ENCODE measurements around the gene NDUFS1.
"Not testable (repeated sequence)": the region's sequence is repeated elsewhere in the genome, so short reads cannot be mapped to it uniquely, and the experiment has no call there.

The NDUFS1 gene

DNA sequence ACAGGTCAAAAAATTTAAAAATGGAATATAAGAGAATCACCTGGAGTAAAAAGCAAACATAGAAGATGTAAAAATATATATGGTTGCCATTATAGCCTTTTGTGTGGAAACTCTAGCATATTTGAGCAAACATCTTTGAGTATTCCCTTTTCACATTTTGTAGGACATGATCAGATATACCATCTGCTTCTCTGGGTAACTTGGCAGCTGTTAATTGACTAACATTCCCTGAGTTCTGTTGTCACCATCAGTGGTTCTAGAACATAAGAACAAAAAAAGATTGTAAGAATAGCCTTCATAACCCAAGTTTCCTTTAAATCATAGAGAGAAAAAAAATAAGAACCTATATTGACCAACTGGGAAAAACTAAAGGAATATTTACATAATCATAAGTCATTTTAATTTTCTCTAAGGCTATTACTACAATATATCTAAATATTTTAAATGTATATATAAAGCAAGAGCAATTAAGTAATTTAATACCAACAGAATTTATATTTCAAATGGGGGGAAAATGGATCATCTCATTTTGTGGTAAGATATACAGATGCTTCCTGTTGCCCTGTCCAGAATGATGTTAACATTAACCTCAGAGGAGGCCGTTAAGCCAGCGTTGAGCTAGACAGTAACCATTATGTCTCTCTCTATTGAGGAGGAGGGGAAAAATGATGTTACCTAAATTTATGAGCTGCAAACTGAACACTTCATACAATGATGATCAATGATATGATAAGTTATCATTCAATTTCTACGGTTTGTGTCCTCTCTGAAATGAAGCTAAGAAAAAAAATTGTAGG lies 63.5 kb downstream of the NDUFS1 start:
- no peak for DNase-seq

- no peak for DNase-seq
Measured at GRCh38 chr2:206092297-206092696, 66.9 kb downstream of the NDUFS1 start.

DNA sequence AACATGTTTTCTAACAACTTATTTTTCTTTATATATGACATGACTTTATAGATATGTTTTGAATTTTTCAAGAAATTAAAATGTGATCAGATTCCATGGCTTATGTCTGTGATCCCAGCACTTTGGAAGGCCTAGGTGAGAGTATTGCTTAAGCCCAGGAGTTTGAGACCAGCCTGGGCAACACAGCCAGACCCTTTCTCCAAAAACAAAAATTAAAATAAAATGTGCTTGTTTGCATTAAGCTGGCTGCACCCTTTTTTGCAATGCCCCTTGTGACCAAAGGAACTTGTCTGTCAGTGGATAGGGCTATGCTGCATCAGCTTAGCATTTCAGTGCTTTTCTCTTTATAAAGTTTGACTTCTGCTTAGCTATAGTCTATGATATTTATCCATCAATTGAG lies 71.0 kb downstream of the NDUFS1 start:
- DNase-seq: no peak

DNA sequence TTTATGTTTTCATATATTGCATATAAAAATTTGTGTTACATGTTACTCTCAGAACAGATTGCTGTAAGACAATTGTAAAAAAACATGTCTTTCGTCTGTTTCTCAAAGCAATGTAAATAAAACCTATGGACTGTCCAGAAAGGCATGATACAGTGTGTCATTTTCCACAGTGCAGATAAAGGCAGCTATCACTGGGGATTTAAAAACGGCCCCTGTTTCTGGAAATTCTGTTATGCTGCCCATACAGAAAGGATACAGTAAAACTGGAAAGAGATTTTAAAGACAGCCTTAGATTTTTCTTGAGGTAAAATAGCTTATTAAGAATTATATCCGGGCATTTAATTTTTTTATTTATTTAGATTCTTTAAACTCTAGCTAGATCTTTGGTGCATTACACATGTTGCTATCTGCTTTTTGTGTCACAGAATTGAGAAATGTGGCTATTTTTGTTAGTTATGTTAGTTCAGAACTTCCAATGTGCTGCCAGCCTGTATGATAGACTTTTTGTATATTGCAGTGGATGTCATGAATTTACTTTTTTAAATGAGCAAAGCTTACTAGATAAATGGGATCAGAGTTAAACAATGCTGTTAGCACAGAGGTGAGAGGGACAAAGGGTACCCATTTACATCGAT lies 72.4 kb downstream of the NDUFS1 start:
- no peak for DNase-seq

- DNase-seq: peak; percentile 73 to 82
Measured at GRCh38 chr2:206085742-206086445, 73.3 kb downstream of the NDUFS1 start, which contains the start of gene INO80D. Gene INO80D, minus strand, starts transcription at chr2:206086174. Its CDS starts 23,158 bp downstream, at chr2:206063016.

GRCh38 chr2:206084870-206085741 lies 74.1 kb downstream of the NDUFS1 start:
- DNase-seq: peak; percentile 26 to 43

DNA sequence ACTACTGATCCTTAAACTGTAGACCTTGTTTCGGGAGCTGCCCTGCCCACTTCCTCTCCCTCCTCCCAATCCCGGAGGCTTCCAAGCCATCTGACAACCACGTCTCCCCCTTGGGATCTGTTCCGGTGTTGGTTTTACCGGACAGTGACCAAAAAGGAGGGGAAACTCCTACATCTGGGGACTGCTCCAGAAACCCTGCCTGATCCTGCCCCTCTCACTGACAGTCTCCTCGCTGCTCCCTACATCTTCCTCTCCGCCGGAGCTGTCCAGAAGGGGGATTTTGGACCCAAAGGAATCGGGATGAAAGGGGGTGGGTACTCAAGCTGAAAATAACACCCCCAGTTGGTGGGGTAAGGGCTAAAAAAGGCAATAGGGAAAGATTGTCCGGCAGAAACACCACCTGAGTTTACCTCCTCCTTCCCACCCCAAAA lies 74.8 kb downstream of the NDUFS1 start:
- peak; percentile 9 to 21 for DNase-seq

DNA sequence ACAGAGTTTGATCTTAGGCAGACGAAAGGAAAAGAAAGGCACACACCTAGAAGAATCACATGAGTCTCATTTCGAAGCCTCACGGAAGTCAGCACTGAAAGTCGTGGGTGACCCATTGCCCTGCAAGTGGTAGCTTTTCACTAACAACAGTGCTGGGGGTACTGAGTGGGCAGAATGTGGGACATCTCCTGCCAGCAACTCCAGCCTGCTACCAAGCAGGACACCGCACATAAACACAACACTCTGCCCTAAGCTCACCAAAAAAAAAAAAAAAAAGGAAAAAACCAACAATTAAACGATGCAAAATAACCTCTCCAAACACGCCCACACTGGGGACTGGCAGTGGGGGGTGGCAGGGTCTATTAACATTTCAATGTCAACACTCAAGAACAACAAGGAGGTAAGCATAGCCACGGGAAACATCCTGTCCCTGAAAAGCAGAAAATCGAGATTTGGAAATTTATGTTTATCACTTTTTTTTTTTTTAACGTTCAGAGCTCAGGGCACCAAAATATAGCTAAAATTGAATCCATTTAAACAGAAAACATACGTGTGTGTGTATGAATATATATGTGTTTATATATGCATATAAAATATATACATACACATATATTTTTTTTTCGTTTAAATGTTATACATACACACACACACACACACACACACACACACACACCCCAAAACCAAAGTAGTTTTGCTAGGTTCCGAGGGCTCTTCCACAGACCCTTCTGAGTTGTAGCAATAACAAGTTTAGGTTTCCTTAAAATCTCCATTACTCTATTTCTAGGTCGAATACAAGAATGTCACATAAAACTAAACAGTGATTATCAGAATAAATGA lies 75.4 kb downstream of the NDUFS1 start:
- DNase-seq: peak in 1 of 2 donors; percentile 4

- DNase-seq: no peak
Measured at GRCh38 chr2:206082298-206082843, 76.9 kb downstream of the NDUFS1 start.

GRCh38 chr2:206080927-206081326 lies 78.3 kb downstream of the NDUFS1 start:
- DNase-seq: no peak

- DNase-seq: no peak
Measured at GRCh38 chr2:206079699-206080465, 79.4 kb downstream of the NDUFS1 start.

DNA sequence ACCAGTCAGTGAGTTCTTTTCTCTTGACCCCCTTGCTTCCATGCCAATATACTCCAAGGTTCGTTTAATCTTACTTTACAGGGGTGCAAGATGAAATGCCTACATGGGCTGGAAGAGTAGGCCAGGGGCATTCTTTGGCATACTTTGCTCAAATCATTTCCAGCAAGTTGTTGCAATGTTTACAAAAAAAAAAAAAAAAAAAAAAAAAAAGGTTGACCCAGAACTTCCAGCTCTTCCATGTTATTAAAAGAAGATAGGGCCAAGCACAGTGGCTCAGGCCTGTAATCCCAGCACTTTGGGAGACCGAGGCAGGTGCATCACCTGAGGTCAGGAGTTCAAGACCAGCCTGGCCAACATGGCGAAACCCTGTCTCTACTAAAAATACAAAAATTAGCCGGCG lies 81.4 kb downstream of the NDUFS1 start:
- DNase-seq: not testable (repeated sequence)

DNA sequence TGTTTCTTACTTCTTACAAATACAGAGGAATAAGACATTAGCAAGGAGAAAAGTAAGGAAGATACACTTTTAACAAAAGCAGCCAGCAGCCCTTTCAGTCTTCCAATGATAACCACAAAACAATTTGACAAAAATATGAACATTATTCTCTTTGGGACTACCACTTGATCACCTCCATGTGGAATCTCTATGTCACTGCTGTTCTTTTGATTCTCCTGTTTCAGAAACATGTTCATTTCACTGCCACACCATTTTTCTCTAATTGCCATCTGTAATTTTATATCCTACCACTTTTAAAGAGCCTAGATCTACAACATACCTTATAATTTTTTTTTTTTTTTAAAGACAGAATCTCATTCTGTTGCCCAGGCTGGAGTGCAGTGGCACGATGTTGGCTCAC lies 84.1 kb downstream of the NDUFS1 start:
- no peak for DNase-seq

- no peak for DNase-seq
Measured at GRCh38 chr2:206071807-206072206, 87.4 kb downstream of the NDUFS1 start.

DNA sequence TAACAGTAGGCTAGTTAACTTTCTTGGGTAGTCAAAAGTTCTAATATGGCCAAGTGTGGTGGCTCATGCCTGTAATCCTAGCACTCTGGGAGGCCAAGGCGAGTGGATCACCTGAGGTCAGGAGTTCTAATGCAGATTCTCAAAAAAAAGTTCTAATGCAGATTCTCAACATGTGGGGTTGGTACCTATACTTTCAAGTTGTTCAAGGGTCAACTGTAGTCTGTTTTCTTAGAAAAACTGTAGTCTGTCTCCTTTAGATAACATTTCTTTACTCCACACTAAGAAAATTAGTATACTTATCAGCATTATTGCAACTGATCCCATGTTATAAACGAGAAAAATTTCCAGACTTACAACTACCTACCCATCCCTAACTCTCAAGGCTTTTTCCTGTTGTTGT lies 89.8 kb downstream of the NDUFS1 start:
- no peak for DNase-seq

GRCh38 chr2:206068207-206068606 lies 91.0 kb downstream of the NDUFS1 start:
- DNase-seq: no peak
